Stimulated activated naive B cell treated with anti-CD40 and anti-IgM and Interleukin-4, amounts not matched to agents 10 μg/mL and 1 μg/mL and 100 μg/mL, for 72 hours (primary cell): ENCODE data around the gene CACNA2D3.

Source experiments
- ATAC-seq, 2 donors: fragments of 150-1000 bp; cut with Tn5 transposase; replicated peaks; 2 replicates each; pipeline ENCODE4 v1.10.0; 2021; ENCODE audit warnings: moderate library complexity in 1 of 2
- DNase-seq: peaks from one replicate; pipeline ENCODE4 v3.0.0; 2021
- H3K27ac Mint-ChIP-seq: one replicate; pipeline ENCODE4 v1.8.0; 2022; ENCODE audit warnings: mild to moderate bottlenecking, mixed read lengths
- H3K27me3 Mint-ChIP-seq, 2 donors: one replicate each; pipeline ENCODE4 v1.8.0; 2022; ENCODE audit warnings: mixed read lengths in 2 of 2
- H3K36me3 Mint-ChIP-seq, 2 donors: one replicate each; pipeline ENCODE4 v1.8.0; 2022; ENCODE audit warnings: mixed read lengths in 2 of 2, mild to moderate bottlenecking in 1 of 2
- H3K4me1 Mint-ChIP-seq, 2 donors: one replicate each; pipeline ENCODE4 v1.8.0; 2022; ENCODE audit warnings: mixed read lengths in 2 of 2, mild to moderate bottlenecking in 1 of 2
- H3K4me3 Mint-ChIP-seq, 2 donors: one replicate each; pipeline ENCODE4 v1.8.0; 2022; ENCODE audit warnings: mild to moderate bottlenecking in 2 of 2, mixed read lengths in 2 of 2, moderate library complexity in 1 of 2
- H3K9me3 Mint-ChIP-seq, 2 donors: one replicate each; pipeline ENCODE4 v1.8.0; 2022; ENCODE audit warnings: mixed read lengths in 2 of 2, mild to moderate bottlenecking in 1 of 2

CACNA2D3 gene

GRCh38 chr3:54232618-54233017 is 110.3 kb downstream of the CACNA2D3 start:
- no peak overlapping the region for H3K27ac Mint-ChIP-seq
- H3K4me1 Mint-ChIP-seq: no peaks in the 10 kb centered on the region
- no peak for ATAC-seq
- H3K4me3 Mint-ChIP-seq: no peak overlapping the region
- H3K36me3 Mint-ChIP-seq: no peaks in the 10 kb centered on the region
- no peaks in the 10 kb centered on the region for H3K9me3 Mint-ChIP-seq
- peaks cover 0 to 8% of the 10 kb centered on the region in 2 donors for H3K27me3 Mint-ChIP-seq
- DNase-seq: no peak

GRCh38 chr3:54235998-54236397 is 113.6 kb downstream of the CACNA2D3 start:
- ATAC-seq: no peak
- Mint-ChIP-seq H3K27ac (no peak overlapping the region), H3K9me3 (no peaks in the 10 kb centered on the region), H3K27me3 (peaks cover 0 to 5% of the 10 kb centered on the region in 2 donors), H3K4me3 (no peak overlapping the region), H3K4me1 (no peaks in the 10 kb centered on the region), H3K36me3 (no peaks in the 10 kb centered on the region)
- DNase-seq: no peak

- peaks cover 0 to 4% of the 10 kb centered on the region in 2 donors for H3K27me3 Mint-ChIP-seq
- no peak overlapping the region for H3K27ac Mint-ChIP-seq
- H3K36me3 Mint-ChIP-seq: no peaks in the 10 kb centered on the region
- no peaks in the 10 kb centered on the region for H3K4me1 Mint-ChIP-seq
- ATAC-seq (no peak), DNase-seq (no peak)
- no peaks in the 10 kb centered on the region for H3K9me3 Mint-ChIP-seq
- no peak overlapping the region for H3K4me3 Mint-ChIP-seq
Observed at GRCh38 chr3:54237109-54237508, 114.8 kb downstream of the CACNA2D3 start.

DNA sequence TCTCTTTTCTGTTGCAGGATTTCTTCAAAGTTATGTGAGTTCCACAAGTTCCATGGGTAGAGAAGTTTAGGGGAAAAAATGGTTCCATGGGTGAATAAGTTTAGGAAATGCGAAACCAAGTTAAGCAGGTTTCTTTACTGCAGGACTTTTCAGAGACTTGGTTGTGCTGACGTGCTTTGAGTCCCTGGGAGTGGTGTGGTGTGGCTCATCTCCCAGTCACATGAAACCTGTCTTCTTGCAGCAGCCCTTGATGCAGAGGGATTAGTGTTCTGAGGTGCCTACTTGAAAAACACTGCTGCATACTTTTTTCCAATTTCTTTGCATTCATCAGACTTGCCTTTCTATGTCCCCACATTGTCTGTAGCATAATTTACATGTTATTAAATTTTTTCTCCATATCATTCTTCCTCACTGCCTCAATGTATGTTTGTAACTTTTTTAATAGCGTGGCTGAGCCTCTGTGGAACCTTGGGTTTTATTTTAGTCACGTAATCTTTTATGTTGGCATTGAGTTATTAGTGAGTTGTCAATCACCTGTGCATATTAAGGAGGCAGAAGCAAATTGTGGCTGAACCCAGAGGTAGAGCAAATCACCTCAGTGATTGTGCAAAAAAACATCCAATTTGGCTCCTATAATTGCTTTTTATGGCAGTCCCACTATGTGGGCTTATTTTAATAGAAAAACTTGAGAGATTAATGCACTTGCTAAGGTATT is 115.6 kb downstream of the CACNA2D3 start:
- Mint-ChIP-seq H3K4me1 (no peaks in the 10 kb centered on the region), H3K27me3 (peaks cover 0 to 1% of the 10 kb centered on the region in 2 donors), H3K27ac (no peak overlapping the region), H3K4me3 (no peak overlapping the region), H3K36me3 (no peaks in the 10 kb centered on the region), H3K9me3 (no peaks in the 10 kb centered on the region)
- ATAC-seq (no peak), DNase-seq (no peak)

DNA sequence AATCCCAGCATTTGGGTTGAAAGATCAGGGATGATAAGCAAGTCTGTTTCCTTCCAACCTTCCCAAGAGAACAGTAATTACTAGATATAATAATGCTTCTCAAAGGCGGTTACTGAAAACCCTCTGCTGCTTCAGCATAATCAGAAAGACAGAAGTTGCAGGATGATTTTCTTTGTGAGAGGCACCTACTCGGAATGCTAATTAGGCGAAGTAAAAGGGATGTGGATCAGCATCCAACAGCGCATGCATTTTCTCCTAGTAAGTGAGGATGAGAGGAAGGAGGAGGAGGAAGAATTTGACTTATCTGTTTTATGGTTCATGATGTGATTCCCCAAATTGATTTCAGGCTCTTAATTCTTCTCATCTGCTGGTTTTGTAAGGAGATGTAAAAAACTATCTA is 118.0 kb downstream of the CACNA2D3 start:
- no peak for DNase-seq
- Mint-ChIP-seq H3K36me3 (no peaks in the 10 kb centered on the region), H3K4me1 (no peaks in the 10 kb centered on the region), H3K27me3 (no peaks in the 10 kb centered on the region), H3K4me3 (no peak overlapping the region), H3K9me3 (no peaks in the 10 kb centered on the region), H3K27ac (no peak overlapping the region)
- no peak for ATAC-seq

DNA sequence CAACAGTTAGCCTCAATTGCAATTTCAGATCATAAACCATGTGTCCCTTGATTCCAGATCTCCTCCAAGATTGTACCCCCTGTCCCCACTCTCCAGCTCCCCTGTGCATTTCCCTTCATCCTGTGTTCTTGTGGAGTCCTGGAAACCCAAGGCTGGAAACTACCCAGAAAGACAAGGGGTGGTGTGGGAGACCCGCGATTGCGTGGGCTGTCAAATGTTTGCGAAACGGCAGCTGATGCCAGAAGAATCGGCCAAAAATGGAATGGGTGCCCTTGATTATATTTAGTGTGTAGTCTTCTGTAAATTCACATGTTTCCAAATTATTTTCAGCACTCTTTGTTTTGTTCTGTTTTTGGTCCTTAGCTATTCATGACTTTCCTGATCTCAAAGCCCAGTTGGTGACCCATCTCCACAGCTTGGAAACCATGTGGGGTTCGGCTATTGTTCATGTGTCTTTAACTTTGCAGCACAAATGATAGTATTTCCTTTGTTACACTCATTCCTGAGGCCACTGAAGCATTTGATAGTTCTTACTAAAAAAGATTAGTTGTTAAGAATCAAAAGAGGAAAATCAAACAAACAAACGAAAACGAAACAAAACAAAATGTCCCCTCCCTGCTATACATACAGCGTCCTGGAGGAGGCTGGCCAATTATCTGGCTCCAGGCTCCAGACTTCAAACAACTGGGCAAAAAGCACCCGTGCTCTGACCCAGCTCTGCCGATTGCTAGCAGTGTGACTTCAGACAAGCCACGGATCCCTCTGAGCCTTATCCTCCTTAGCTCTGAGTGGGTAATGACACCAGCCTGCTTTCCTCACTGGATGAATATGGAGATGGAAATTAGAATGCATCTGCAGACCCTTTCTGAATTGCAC is 120.9 kb downstream of the CACNA2D3 start:
- no peak overlapping the region for H3K27ac Mint-ChIP-seq
- no peak overlapping the region for H3K4me3 Mint-ChIP-seq
- H3K9me3 Mint-ChIP-seq: peaks cover 0 to 1% of the 10 kb centered on the region in 2 donors
- no peaks in the 10 kb centered on the region for H3K36me3 Mint-ChIP-seq
- ATAC-seq: no peak
- H3K4me1 Mint-ChIP-seq: no peaks in the 10 kb centered on the region
- no peak for DNase-seq
- H3K27me3 Mint-ChIP-seq: no peaks in the 10 kb centered on the region

GRCh38 chr3:54243960-54244682 is 121.8 kb downstream of the CACNA2D3 start:
- Mint-ChIP-seq H3K36me3 (no peaks in the 10 kb centered on the region), H3K4me3 (no peak overlapping the region), H3K27me3 (no peaks in the 10 kb centered on the region), H3K4me1 (no peaks in the 10 kb centered on the region), H3K9me3 (peaks cover 0 to 1% of the 10 kb centered on the region in 2 donors), H3K27ac (no peak overlapping the region)
- DNase-seq: no peak
- no peak for ATAC-seq

DNA sequence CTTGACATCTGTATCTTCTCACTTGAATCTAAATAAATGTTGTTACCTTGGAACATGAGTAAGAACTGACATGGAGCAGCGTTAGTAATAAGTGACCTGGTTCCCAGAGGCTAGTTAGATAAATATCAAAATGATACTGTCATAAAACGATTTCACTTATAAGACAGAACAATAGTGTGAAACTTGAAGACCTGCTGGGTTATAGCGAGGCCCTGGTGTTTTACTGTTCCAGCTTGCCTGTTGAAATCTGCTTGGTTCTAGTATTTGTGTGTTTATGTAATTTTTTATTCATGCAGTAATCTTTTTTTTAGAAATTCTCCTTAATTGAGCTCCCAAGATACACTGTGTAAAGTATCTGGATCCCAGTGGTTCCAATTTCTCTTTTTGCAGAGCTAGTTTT is 129.4 kb downstream of the CACNA2D3 start:
- Mint-ChIP-seq H3K27me3 (no peaks in the 10 kb centered on the region), H3K9me3 (peaks cover 0 to under 1% of the 10 kb centered on the region in 2 donors), H3K27ac (no peak overlapping the region), H3K4me1 (no peaks in the 10 kb centered on the region), H3K4me3 (no peak overlapping the region), H3K36me3 (no peaks in the 10 kb centered on the region)
- no peak for DNase-seq
- ATAC-seq: no peak

GRCh38 chr3:54257125-54257720 is 134.9 kb downstream of the CACNA2D3 start:
- H3K4me3 Mint-ChIP-seq: no peak overlapping the region
- no peaks in the 10 kb centered on the region for H3K9me3 Mint-ChIP-seq
- H3K27me3 Mint-ChIP-seq: peaks cover 3 to 5% of the 10 kb centered on the region in 2 donors
- ATAC-seq: no peak
- H3K27ac Mint-ChIP-seq: no peak overlapping the region
- H3K36me3 Mint-ChIP-seq: no peaks in the 10 kb centered on the region
- no peak for DNase-seq
- H3K4me1 Mint-ChIP-seq: no peaks in the 10 kb centered on the region

DNA sequence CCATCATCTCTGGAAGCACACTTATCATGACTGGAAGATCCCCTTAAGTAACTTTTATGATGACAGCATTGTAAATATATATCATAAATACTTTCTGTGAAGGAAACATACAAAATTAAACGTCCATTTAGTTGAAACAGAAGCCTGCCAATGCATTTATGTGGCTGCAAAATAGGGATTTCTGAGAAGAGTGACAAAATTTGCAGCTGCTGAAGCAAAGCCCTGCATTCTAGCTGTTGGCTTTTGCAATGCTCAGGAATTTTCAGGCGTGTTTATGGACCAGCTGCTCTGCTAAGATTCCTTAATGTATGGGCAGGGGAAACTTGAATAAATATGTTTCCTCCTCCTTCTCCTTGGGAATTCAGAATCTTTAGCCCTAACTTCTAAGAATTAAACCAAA is 137.3 kb downstream of the CACNA2D3 start:
- DNase-seq (no peak), ATAC-seq (no peak)
- Mint-ChIP-seq H3K4me3 (no peak overlapping the region), H3K27ac (no peak overlapping the region), H3K4me1 (no peaks in the 10 kb centered on the region), H3K9me3 (no peaks in the 10 kb centered on the region), H3K36me3 (no peaks in the 10 kb centered on the region), H3K27me3 (peaks cover 6 to 10% of the 10 kb centered on the region in 2 donors)

DNA sequence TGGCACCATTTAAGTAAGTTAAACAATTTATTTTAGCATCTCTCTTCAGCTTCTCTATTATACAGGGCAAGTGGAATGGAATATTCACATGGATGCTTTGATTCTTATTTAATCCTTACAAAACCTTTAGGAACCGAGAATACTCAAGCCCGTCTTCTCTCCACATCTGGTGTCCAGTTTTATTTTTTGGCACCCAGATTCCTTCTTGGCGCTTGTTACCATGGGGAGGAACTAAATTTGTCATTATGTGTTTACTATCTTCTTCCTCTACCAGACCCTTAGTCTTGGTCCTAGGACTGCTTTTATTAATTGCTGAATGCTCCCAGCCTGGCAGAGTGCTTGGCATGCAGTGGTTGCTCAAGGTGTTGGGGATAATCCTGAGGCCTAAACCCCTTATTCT is 138.8 kb downstream of the CACNA2D3 start:
- H3K9me3 Mint-ChIP-seq: peaks cover 0 to 1% of the 10 kb centered on the region in 2 donors
- H3K4me1 Mint-ChIP-seq: no peaks in the 10 kb centered on the region
- H3K27ac Mint-ChIP-seq: no peak overlapping the region
- H3K27me3 Mint-ChIP-seq: peaks cover 6 to 10% of the 10 kb centered on the region in 2 donors
- no peak overlapping the region for H3K4me3 Mint-ChIP-seq
- no peak for DNase-seq
- no peaks in the 10 kb centered on the region for H3K36me3 Mint-ChIP-seq
- no peak for ATAC-seq

- Mint-ChIP-seq H3K27ac (no peak overlapping the region), H3K36me3 (no peaks in the 10 kb centered on the region), H3K27me3 (peaks cover 6 to 10% of the 10 kb centered on the region in 2 donors), H3K9me3 (peaks cover 0 to 1% of the 10 kb centered on the region in 2 donors), H3K4me1 (no peaks in the 10 kb centered on the region), H3K4me3 (no peak overlapping the region)
- ATAC-seq: no peak
- DNase-seq: no peak
Observed at GRCh38 chr3:54262541-54262940, 140.2 kb downstream of the CACNA2D3 start.

DNA sequence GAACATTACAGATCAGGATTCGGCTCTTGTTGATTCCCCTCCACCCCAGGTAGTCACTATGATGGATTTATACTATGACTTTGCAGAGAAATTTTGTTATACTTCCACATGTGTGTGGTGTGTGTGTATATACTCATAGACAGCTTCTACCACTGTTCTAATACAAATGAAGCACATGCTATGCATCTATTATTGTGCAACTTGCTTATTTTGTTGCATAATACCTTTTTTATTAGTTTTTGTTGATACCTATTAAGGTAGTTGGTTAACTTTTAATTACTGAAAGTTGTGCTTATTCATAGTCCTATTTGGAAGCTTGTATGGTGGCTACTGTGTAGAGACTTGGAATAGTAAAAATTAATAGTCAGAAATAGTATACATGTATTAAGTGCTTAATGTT is 140.6 kb downstream of the CACNA2D3 start:
- DNase-seq: no peak
- H3K36me3 Mint-ChIP-seq: no peaks in the 10 kb centered on the region
- no peak for ATAC-seq
- H3K27ac Mint-ChIP-seq: no peak overlapping the region
- peaks cover 6 to 10% of the 10 kb centered on the region in 2 donors for H3K27me3 Mint-ChIP-seq
- H3K4me1 Mint-ChIP-seq: no peaks in the 10 kb centered on the region
- H3K9me3 Mint-ChIP-seq: peaks cover 0 to 1% of the 10 kb centered on the region in 2 donors
- no peak overlapping the region for H3K4me3 Mint-ChIP-seq

DNA sequence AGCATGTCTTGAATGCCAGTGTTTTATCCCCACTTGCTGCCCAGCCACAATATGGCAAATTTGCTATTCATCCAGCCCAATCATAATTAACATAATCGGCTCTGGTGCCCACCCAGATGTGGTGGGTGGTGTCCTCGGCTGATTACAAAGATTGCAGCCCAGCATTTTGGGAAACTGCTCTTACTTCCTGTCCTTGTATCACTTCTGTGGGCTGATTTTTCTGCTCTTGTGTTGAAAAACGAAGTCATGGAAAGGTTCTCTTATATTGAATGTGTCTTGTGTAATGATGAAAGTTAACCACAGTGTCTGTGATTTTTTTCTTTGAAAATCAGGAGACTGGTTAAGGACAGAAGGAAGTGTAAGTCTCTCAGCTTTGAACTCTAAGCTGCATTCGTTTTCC is 141.7 kb downstream of the CACNA2D3 start:
- Mint-ChIP-seq H3K9me3 (peaks cover 0 to 1% of the 10 kb centered on the region in 2 donors), H3K36me3 (no peaks in the 10 kb centered on the region), H3K27me3 (peaks cover 6 to 10% of the 10 kb centered on the region in 2 donors), H3K4me1 (no peaks in the 10 kb centered on the region), H3K27ac (no peak overlapping the region), H3K4me3 (no peak overlapping the region)
- ATAC-seq: no peak
- DNase-seq: no peak
